Kidney (tissue), 14 donors: ENCODE results near the gene MUC5AC. TPM values are rescaled to one million over a fixed set of nuclear protein-coding genes. Genes with fewer than 3 reads are reported as not detected.
"Not testable (repeated sequence)": the region's sequence is repeated elsewhere in the genome, so short reads cannot be mapped to it uniquely, and the experiment has no call there.

Experiments
- DNase-seq, 5 donors: peaks; one replicate each; pipeline ENCODE4 v3.0.0-alpha.2; 2013 to 2020
- FAIRE-seq: peaks from 2 replicates; lab custom pipeline; 2012; peaks lifted over from hg19 to GRCh38; lab: Jason Lieb, UNC
- H3K27ac ChIP-seq, 2 donors: one replicate each; pipeline ENCODE4 v1.7.0; 2013; ENCODE audit warnings: low read depth in 2 of 2, low read length in 2 of 2, inconsistent platforms in 1 of 2
- H3K27me3 ChIP-seq: one replicate; pipeline ENCODE4 v1.7.1; 2013; ENCODE audit warnings: low read length, inconsistent platforms; ENCODE audit not compliant: control insufficient read depth, insufficient read depth
- H3K36me3 ChIP-seq, 3 donors: one replicate each; pipeline versions ENCODE4 v1.7.0 to v1.7.1; 2013; ENCODE audit warnings: low read length in 3 of 3, control low read depth in 1 of 3, inconsistent platforms in 1 of 3; ENCODE audit not compliant: insufficient read depth in 3 of 3, control insufficient read depth in 2 of 3
- H3K4me1 ChIP-seq, 3 donors: one replicate each; pipeline versions ENCODE4 v1.7.0 to v1.7.1; 2013; ENCODE audit warnings: low read length in 3 of 3, inconsistent platforms in 1 of 3, low read depth in 1 of 3; ENCODE audit not compliant: control insufficient read depth in 2 of 3, insufficient read depth in 2 of 3
- H3K4me3 ChIP-seq, 3 donors: one replicate each; pipeline versions ENCODE4 v1.7.0 to v1.8.1; 2013; ENCODE audit warnings: low read length in 3 of 3, control low read depth in 1 of 3, inconsistent platforms in 1 of 3
- H3K9ac ChIP-seq, 3 donors: one replicate each; pipeline versions ENCODE4 v1.7.0 to v1.7.1; 2013; ENCODE audit warnings: low read length in 3 of 3, control low read depth in 1 of 3, inconsistent platforms in 1 of 3
- H3K9me3 ChIP-seq, 3 donors: one replicate each; pipeline versions ENCODE4 v1.7.0 to v1.7.1; 2013; ENCODE audit warnings: low read length in 3 of 3, control low read depth in 1 of 3, inconsistent platforms in 1 of 3; ENCODE audit not compliant: control insufficient read depth in 2 of 3, insufficient read depth in 1 of 3
- CTCF ChIP-seq: IDR thresholded peaks from 3 replicates; pipeline ENCODE4 v1.5.1; 2012; ENCODE audit warnings: mild to moderate bottlenecking, moderate library complexity, borderline replicate concordance; ENCODE audit not compliant: insufficient read depth; ENCODE audit errors: extremely low read depth
- intact Hi-C: fragments of 100-400 bp; cut with DNase I; formaldehyde crosslinking; loops from one replicate; pipeline ENCODE4 v1.11.1; 2022
- polyA plus RNA-seq: library from polyadenylated mRNA; stranded (reverse); fragments of 350-450 nt; fragmentation: Illumina TruSeq; extraction: RNeasy Lipid Tissue Mini Kit (QIAGEN cat#74804); gene quantifications from one replicate; pipeline ENCODE4 v1.2.3, GENCODE V29; 2014; ENCODE audit warnings: low read depth, low replicate concordance; ENCODE audit not compliant: insufficient read depth
- total RNA-seq: library from RNA; stranded (reverse); fragmentation: NEBNext Ultra II Directional; extraction: Animal tissue kit (Norgen Biotek cat#: 25700); gene quantifications from one replicate; pipeline ENCODE4 v1.2.1, GENCODE V29; 2021
- donor health status: control.
- donor health status: control.
- donor health status: control.
- donor health status: control.
- donor health status: control.
- donor health status: DM: yes; HTN: yes; CAD: no.
- donor health status: Normal renal cell carcinoma (clear cell type).

The MUC5AC gene
- total and polyA plus RNA-seq, 2 donors from 2014 or later = 0.03 TPM; not detected in 1

- H3K27me3 ChIP-seq = no peaks in the 10 kb centered on the region
- no peaks in the 10 kb centered on the region for H3K4me1 ChIP-seq
- H3K4me3 ChIP-seq = no peak overlapping the region
- H3K9ac ChIP-seq = no peak overlapping the region
- no peaks in the 10 kb centered on the region for H3K9me3 ChIP-seq
- FAIRE-seq (no peak), DNase-seq (peak in 1 of 5 donors; percentile 60)
- no peaks in the 10 kb centered on the region for H3K36me3 ChIP-seq
- intact Hi-C loops = no loop called here
- no peak overlapping the region for H3K27ac ChIP-seq
- TF ChIP-seq CTCF = no peak
Observed at GRCh38 chr11:1181420-1181819, 23.7 kb downstream of the MUC5AC start.

- H3K27ac ChIP-seq = no peak overlapping the region
- no peak overlapping the region for H3K9ac ChIP-seq
- H3K9me3 ChIP-seq = no peaks in the 10 kb centered on the region
- FAIRE-seq = no peak
- no peaks in the 10 kb centered on the region for H3K4me1 ChIP-seq
- peak in 1 of 5 donors; percentile 52 for DNase-seq
- no peak for TF ChIP-seq CTCF
- no peaks in the 10 kb centered on the region for H3K36me3 ChIP-seq
- H3K4me3 ChIP-seq = no peak overlapping the region
- no peaks in the 10 kb centered on the region for H3K27me3 ChIP-seq
- intact Hi-C loops = no loop called here
Observed at GRCh38 chr11:1181853-1182535, 24.2 kb downstream of the MUC5AC start.

GRCh38 chr11:1184139-1184538 is 26.4 kb downstream of the MUC5AC start:
- FAIRE-seq, H3K9me3 ChIP-seq, intact Hi-C loops, DNase-seq, H3K4me3 ChIP-seq, H3K4me1 ChIP-seq, H3K9ac ChIP-seq, H3K36me3 ChIP-seq, H3K27ac ChIP-seq, H3K27me3 ChIP-seq: not testable (repeated sequence)

- H3K4me1 ChIP-seq, H3K27ac ChIP-seq, H3K9ac ChIP-seq, FAIRE-seq, H3K36me3 ChIP-seq, H3K27me3 ChIP-seq, H3K9me3 ChIP-seq, H3K4me3 ChIP-seq, intact Hi-C loops: not testable (repeated sequence)
- DNase-seq = peak in 1 of 5 donors; percentile 53
Observed at GRCh38 chr11:1188451-1189130, 30.8 kb downstream of the MUC5AC start.

- H3K4me3 ChIP-seq, H3K4me1 ChIP-seq, H3K9ac ChIP-seq, H3K36me3 ChIP-seq, intact Hi-C loops, FAIRE-seq, H3K27ac ChIP-seq, H3K27me3 ChIP-seq, H3K9me3 ChIP-seq: not testable (repeated sequence)
- DNase-seq = peak in 1 of 5 donors; percentile 23
Observed at GRCh38 chr11:1189816-1190215, 32.1 kb downstream of the MUC5AC start.

- H3K9me3 ChIP-seq, H3K4me3 ChIP-seq, H3K9ac ChIP-seq, H3K27me3 ChIP-seq, H3K36me3 ChIP-seq, H3K27ac ChIP-seq, FAIRE-seq, H3K4me1 ChIP-seq, intact Hi-C loops: not testable (repeated sequence)
- DNase-seq = peak in 2 of 5 donors; percentile 23 to 43
Observed at GRCh38 chr11:1191786-1192470, 34.2 kb downstream of the MUC5AC start.
